Myocyte (in vitro differentiated cells): ENCODE results near the gene IMMP2L. TPM values are rescaled to one million over a fixed set of nuclear protein-coding genes. Genes with fewer than 3 reads are reported as not detected.
"Not testable (repeated sequence)": the region's sequence is repeated elsewhere in the genome, so short reads cannot be mapped to it uniquely, and the experiment has no call there.

Experiments
- DNase-seq: peaks from one replicate; pipeline ENCODE4 v3.0.0-alpha.2; 2012; ENCODE audit warnings: low read depth
- total RNA-seq: library from RNA; depleted of rRNA; stranded (reverse); fragments of >200 nt; gene quantifications from 2 replicates; pipeline ENCODE4 v1.2.3, GENCODE V29; 2014

IMMP2L gene
- total RNA-seq, 1 donor from 2014 or later: 12.8 TPM

DNA sequence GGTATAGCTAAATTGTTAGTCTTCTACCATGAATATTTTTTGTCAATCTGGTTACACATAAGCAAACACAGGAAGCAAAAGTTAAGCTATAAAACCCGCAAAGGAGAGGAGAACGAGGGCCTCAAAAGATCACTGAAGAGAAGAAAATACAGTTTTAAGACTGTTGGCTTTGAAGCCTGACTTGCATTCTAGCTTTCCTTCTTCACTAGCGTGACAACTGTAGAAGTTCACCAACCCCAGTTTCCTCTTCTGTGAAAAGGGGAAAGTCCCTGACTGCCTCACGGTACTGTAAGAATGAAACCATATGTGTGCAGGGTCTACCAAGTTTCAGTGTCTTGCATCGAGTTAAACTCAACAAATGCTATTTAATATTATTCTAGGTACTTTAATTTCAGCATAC is 478.9 kb downstream of the IMMP2L start:
- DNase-seq: no peak

DNA sequence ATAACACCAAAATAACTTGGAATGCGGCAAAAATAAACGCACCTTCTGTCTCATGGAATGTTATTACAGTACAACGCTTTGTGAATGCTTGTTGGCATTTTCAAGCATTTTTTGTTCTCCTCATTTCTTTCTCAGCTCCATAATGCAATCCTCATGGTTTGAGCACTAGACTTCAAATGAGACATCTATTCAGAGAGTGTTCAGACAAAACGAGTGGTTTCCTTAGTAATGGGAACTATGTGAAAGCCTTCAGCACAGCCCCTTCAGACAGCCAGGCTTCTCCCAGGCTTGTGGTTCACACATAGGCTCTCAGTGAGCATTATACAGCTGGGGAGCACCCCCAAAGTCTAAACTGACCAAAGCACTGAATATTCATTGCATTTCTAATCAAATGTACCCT is 479.9 kb downstream of the IMMP2L start:
- DNase-seq: no peak

DNA sequence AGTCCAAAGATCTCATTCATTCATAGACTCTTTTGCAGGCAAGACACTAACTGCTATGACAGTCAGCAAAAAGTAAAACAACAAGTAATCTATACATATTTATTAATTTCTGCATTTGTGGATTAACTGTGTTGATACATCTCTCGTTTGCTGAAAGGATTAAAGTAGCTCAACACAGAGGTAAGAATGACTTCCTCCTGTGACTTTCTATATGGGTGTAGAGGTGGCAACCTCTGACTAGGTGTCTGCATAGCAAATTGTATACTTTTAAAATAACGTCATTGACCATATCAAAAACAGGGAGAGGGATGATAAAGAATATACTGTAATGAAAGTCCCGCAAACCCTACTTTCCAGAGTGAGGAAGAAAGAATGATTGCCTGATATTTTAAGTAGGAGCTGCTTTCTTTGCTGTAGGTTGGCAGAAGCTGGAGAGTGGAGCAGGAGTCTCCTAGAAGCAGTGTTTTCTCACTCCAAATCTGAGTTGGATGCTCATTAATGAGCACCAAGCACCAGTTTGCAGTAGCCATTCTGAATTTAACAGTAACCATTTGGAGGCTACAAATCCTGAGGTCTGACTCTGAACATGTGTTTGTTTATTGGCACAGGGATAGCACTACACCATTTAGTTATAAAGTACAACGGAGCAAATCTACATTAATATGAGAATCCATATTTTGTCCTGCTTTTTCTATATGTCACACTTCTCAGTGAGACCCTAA is 480.6 kb downstream of the IMMP2L start:
- DNase-seq: no peak

DNA sequence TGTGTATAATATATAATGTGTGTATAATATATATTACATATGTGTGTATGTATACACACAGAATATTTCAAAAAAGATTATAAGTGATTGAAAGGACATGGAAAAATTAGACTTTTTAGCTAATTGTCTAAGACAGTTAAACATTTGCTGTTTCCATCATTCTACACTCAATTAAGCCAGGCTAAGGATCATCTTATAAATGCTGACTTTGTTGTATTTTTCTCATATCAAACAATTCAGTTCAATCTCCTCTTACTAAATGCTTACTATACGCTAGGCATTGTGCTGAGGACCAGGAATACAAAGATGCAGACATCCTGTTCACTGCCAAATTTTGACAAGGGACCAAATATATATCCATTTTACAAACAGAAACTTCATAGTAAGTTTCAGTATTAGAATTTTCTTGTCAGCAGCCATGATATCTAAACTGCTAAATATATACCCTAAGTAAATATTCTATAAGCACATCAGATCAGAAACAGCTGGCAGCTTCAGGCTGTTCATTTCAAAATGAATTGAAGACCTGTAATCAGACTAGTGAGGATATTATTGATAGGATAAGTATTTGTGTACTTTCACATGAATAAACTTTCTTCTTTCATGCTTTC is 481.7 kb downstream of the IMMP2L start:
- no peak for DNase-seq

DNA sequence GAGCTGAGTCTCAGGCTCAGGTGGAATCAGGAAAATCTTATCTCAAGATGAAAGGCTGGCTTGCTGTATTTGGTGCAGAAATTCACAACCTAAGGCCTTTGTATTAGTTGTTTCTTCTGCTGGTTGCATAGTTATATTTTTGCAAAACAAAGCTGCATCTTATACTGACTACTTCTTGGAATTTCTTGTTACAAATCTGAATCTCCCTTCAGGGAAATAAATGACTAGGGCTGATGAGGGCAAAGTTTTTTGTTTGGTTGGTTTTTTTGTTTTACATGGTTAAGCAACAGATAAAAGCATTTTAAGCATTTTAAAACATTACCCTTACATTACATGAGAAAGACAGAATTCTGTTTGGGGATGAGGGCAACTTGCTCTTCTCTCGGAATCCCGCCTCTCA is 485.3 kb downstream of the IMMP2L start:
- no peak for DNase-seq

DNA sequence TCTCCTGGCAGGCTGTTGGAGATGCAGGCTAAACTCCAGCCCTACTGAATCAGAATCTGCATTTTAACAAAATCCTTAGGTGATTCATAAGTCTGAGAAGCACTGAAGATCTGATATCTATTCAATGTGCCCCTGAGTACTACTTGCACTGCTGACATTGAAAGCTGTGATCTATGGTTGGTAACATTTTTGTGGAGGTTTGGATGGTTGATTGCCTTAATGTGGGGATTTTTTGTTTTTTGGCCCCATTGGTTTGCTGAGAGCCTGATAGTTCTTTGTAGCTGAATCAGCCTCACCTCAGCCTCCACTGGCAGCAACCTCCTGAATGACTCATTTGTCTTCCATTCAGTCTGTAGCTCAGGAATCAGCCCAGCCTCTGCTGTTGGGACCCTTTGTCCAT is 486.1 kb downstream of the IMMP2L start:
- no peak for DNase-seq

DNA sequence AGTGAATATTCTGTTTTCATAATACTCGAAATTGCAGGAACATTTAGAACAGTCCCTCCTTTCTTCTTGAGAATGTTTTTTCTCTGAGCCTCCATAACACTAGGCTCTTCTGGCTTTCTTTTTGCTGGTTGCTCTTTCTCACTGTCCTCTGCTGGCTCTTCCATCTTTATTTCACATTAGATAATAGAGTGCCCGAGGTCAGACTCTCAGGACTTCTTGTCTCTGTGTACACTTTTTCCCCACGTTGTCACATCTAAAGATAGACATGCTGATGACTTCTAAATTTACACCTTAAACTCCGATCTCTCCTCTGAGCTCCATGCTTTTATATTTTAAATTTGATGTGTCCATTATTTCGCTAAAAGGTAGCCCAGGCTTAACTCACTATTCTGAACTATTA is 486.8 kb downstream of the IMMP2L start:
- no peak for DNase-seq

DNA sequence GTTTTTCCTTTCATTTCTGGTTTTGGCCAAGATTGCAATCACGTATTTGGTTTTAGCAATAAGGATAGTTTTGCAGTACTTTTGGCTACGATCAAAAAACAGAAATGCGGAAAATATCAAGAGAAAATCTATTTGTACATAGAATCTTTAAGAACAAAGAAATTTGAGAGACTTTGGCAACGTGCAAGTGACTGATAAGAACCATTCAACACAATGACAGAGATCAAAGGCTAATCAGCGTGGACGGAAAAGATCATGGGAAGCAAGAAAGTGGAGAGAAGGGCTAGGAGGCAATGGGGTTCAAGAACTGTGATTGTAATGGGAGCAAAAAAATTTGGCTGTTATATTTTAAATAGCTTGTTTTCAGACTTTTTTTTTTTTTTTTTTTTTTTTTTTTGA is 487.5 kb downstream of the IMMP2L start:
- DNase-seq: no peak

DNA sequence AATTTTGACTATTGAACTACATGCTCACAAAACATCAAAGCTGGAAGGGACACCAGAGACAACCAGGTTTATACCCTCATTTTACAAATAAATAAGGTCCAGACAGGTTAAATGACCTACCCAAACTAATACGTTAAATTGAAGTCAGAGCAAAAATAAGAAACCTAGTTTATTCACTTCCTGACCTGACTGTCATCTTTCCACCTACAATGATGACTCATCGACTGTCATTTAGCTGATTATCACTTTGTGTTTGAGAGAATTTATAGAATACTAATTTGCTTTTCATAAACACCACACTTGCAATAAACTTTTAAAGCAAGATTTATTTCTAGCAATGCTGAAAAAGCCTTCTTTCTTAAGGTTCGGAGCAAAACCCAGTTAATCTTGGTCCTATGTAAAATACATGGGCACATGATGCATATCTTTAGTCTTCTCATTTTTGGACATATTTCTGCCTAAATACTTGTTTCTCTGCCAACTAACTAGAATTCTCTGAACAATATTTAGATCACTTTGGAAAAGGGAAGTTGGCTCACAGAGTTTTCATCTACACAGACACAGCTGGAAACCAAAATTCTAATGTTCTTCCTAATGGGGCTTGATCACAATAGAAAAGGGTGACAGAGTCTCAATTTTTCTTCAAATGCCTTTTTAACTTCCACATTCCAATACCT is 488.1 kb downstream of the IMMP2L start:
- DNase-seq: no peak

DNA sequence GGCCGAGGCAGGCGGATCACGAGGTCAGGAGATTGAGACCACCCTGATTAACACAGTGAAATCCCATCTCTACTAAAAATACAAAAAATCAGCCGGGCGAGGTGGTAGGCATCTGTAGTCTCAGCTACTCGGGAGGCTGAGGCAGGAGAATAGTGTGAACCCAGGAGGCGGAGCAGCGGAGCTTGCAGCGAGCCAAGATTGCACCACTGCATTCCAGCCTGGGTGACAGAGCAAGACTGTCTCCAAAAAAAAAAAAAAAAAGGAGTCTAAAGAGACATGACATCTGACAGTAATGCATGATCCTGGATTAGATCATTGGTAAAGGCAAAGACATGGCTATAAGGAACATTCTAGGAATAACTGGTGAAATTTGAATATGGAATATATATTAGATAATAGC is 489.6 kb downstream of the IMMP2L start:
- DNase-seq: not testable (repeated sequence)

DNA sequence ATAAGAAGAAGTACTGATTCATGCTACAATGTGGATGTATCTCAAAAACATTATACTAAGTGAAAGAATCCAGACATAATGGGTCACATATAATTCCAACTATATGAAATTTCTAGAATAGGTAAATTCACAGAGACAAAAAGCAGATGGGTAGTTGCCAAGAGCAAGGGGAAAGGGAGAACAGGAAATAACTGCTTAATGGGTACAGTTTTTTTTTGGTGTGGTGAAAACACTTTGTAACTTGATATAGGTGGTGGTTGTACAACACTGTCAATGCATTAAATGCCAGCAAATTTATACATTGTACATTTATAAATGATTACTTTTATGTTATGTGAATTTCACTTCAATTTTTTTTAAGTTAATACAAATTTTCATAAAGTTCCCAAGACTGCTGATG is 490.7 kb downstream of the IMMP2L start:
- DNase-seq: no peak

DNA sequence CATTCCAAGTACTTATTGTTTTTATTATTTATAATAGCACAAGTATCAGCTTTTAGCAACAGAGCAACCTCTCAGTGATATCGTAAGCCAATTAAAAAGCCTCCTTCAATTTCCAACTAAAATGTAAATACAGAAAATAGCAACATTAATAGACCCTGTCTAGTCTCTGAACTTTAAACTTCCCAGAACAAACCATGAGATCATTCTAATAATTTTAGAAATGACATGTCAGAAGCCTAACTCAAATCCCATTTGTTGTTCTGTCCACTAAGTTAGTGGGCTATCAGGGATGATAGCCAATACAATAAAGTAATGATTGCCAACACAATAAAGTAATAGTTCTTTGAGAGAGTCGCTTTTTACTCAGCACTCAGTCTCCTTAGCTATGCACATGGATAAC is 493.7 kb downstream of the IMMP2L start:
- DNase-seq: no peak

DNA sequence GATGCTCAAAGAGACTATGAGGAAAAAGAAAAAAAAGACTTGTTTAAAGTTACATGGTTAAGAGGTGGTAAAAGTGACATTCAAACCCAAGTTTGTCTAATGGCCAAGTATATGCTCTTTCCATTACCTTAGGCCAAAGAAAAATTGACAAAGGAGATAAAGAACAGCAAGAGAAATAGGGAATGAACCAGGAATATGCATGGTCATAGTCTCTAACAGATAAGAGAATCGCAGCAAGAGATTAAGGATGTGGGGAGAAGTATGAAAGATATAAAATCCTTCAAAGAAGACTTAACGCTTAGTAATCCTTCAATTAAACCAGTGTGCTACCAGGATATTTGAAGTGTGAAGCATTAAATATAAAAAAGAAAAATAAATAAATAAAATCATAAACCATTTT is 494.6 kb downstream of the IMMP2L start:
- DNase-seq: no peak

DNA sequence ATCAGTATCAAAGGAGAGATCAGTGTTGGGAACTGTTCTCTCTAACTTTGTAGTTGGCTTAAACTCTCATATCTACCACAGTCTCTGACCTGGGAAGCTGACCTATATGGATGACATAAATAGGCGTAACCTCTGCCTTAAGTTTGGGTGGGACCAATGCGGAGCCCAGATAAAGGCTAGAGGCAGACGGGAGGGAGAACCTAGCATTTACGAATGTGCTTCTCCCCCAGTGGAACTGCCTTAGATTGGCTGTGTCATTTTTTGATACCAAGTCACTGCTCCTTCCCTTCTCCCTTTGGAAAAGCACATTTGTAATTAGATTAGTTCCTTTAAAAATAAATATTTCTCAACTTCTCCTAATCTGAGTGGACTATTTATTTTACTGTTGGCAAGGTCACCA is 495.0 kb downstream of the IMMP2L start:
- no peak for DNase-seq

DNA sequence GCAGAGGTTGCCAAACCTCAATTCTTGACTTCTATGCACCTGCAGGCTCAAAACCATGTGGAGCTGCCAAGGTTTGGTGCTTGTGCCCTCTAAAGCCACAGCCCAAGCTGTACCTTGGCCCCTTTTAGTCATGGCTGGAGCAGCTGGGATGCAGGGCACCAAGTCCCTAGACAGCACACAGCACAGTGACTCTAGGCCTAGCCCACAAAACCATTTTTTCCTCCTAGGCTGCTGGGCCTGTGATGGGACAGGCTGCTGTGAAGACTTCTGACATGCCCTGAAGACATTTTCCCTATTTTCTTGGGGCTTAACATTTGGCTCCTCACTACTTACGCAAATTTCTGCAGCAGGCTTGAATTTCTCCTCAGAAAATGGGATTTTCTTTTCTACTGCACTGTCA is 499.1 kb downstream of the IMMP2L start:
- DNase-seq: no peak

DNA sequence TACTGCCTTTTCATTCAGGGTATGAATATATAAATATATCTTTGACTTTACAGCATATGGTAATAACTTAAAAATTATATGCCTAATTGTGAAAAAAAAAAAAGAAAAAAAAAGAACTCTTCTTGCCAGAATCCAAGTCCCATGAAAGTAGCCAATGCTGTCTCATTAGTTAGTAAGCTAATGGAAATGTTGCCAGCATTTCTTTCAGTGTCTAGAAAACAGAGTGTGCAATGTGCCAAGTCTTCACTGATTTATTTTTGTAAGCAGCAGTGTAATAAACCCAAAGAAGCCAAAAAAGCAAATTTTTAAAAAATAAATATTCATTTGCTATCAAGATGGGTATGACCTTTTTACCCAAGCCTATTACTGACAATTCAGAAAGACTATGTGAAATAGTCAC is 502.5 kb downstream of the IMMP2L start:
- DNase-seq: no peak

DNA sequence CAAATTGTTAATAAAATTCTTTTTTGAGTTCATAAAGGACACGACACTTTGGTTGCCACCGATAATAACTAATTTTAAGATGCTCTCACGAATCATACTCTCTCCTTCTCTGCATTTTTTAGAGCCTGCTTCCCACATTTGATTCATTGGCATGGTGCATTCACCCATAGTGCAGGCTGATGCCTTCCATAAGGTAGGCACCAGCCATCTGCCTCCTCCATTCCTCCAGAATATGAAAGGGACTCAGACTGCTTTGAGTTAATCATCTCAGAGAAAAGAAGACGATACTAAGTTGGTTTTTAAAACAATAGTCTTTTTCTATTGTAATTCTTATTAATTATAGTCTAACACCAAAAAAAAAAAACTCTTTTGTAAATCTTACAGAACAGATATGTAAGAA is 505.2 kb downstream of the IMMP2L start:
- no peak for DNase-seq

DNA sequence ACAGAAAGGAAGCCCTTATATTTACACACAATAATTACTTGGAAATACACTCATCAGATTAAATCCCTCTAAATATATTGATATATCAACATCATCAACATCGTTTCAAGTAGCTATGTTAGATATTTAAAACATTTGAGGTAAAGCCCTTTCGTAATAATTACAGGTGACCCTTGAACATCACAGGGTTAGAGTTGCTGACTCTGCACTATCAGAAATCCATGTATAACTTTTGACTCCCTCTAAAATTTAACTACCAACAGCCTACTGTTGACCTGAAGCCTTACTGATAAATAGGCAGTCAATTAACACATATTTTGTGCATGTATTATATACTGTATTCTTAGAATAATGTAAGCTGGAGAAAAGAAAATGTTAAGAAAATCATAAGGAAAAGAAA is 505.9 kb downstream of the IMMP2L start:
- no peak for DNase-seq

DNA sequence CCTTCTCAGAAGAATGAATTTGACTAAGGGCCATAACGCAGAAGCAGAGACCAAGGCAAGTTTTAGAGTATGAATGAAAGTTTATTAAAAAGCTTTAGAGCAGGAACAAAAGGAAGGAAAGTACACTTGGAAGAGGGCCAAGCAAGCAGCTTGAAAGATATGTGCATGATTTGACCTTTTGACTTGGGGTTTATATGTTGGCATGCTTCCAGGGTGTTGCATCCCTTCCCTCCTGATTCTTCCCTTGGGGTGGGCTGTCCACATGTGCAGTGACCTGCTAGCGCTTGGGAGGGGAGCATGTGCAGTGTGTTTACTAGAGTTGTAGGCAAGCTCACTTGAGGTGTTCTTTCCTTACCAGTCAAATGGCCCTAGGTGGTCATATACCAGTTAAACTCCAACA is 509.3 kb downstream of the IMMP2L start:
- no peak for DNase-seq

DNA sequence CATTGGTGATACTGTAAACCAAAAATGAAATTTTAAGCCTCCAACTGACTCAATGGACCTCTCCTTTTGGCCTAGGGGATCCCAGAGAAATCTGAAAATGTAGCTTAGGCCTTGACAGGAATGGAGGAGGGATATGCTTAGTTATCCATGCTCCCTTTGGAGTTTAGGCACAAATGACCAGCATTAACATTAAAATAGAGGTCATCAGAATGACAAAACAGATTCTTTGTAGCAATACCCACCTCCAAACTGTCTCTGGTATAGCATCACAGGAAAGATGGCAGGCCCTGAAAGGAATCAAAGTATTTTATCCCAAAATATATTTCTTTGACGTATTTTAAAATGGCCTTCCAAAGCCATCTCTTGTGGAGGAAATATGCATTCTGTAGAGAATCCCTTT is 510.5 kb downstream of the IMMP2L start:
- DNase-seq: no peak

DNA sequence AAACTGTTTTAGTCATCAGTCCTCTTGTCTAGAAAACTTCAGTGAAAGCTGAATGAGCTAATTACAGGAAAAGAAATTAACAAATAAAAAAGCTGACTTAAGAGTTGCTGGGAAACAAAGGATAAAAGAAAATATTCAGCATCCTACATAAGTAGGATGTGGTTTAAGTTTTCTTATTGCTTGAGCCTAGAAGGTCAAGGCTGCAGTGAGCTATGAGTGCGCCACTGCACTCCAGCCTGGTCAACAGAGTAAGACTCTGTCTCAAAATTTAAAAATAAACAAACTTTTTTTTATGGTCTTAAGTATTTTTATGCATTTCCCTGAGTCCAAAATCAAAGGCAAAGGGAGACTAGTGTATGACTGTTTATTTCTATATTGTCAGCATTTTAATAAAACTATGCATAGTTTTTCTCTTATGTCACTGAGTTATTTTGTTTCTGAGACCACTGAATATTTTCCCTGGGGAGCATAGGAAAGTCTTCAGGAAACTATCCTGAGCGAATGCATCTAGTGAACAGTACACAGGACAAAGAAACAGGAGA is 511.3 kb downstream of the IMMP2L start:
- no peak for DNase-seq

DNA sequence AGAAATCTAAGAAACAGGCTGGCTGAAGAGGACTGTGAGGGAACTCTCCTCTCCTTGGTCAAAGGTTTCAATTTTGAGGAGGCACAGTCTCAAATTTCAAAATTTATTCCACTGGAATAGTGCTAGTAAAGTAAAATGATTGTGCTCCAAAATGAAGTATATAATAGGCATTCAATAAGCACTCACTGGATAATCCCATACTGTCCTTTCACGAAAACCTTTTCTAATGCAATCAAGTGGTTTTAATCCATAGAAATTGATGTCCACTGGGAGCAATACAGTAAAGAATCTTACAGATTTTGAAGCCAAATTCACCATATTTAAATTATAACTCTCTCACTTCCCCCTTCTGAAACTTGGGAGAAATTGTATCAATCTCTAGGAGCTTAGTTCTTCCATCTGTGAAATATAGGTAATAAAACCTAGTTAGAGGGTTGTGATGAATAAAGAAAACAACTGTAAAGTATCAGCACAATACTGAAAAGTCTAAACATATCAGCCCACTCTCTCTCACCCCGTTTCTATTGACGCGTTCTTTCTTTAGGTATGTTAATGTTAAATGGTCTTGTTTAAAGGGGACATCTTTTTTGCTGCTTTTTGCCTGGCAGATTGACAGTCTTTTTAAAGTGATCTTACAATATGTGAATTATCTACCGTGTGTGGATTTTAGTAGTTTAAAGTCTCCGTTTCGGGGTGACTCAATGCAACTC is 512.2 kb downstream of the IMMP2L start:
- no peak for DNase-seq
